Keratinocyte (primary cell): ENCODE measurements around the gene RLBP1. TPM values are rescaled to one million over a fixed set of nuclear protein-coding genes. Genes with fewer than 3 reads are reported as not detected.

Source experiments
- DNase-seq: peaks from one replicate; pipeline ENCODE4 v3.0.0-alpha.2; 2011; ENCODE audit warnings: low read depth, missing footprints, low spot score
- FAIRE-seq: peaks from 2 replicates; lab custom pipeline; 2011; peaks lifted over from hg19 to GRCh38; lab: Jason Lieb, UNC
- H2AFZ ChIP-seq: 2 replicates; pipeline ENCODE4 v1.6.0; 2012; ENCODE audit warnings: low read length, control low read depth, inconsistent platforms; ENCODE audit not compliant: control insufficient read depth
- H3K27ac ChIP-seq: 2 replicates; pipeline ENCODE4 v1.5.1; 2011; ENCODE audit warnings: low read length; ENCODE audit not compliant: control insufficient read depth, insufficient read depth
- H3K27me3 ChIP-seq: 3 replicates; pipeline ENCODE4 v1.6.0; 2011; ENCODE audit warnings: low read length; ENCODE audit not compliant: control insufficient read depth, insufficient read depth; ENCODE audit errors: extremely low read depth
- H3K36me3 ChIP-seq, 2 experiments: 2 replicates in 1 of 2; 3 replicates in 1 of 2; pipeline ENCODE4 v1.5.1; 2011; ENCODE audit warnings: low read length in 2 of 2, mild to moderate bottlenecking in 1 of 2; ENCODE audit not compliant: control insufficient read depth in 2 of 2, insufficient read depth in 2 of 2; ENCODE audit errors: extremely low read depth in 1 of 2
- H3K4me1 ChIP-seq: 3 replicates; pipeline ENCODE4 v1.5.1; 2011; ENCODE audit warnings: low read length; ENCODE audit not compliant: control insufficient read depth, insufficient read depth; ENCODE audit errors: extremely low read depth
- H3K4me2 ChIP-seq: 3 replicates; pipeline ENCODE4 v1.6.0; 2011; ENCODE audit warnings: low read depth, low read length; ENCODE audit not compliant: control insufficient read depth, insufficient read depth; ENCODE audit errors: extremely low read depth
- H3K4me3 ChIP-seq, 3 experiments: fragments of 200-600 bp in 1 of 3; sonication (generic) in 1 of 3; 2 replicates in 2 of 3; 3 replicates in 1 of 3; pipeline ENCODE4 v1.5.1; 2011 to 2016; ENCODE audit warnings: low read length in 3 of 3, mild to moderate bottlenecking in 3 of 3, control low read depth in 2 of 3, inconsistent platforms in 1 of 3, low read depth in 1 of 3, mixed read lengths in 1 of 3, mixed run types in 1 of 3, moderate library complexity in 1 of 3; ENCODE audit not compliant: control insufficient read depth in 2 of 3, insufficient read depth in 2 of 3; ENCODE audit errors: extremely low read depth in 1 of 3
- H3K79me2 ChIP-seq: 2 replicates; pipeline ENCODE4 v1.6.0; 2012; ENCODE audit warnings: low read length; ENCODE audit not compliant: control insufficient read depth, insufficient read depth
- H3K9ac ChIP-seq: 3 replicates; pipeline ENCODE4 v1.6.0; 2011; ENCODE audit warnings: low read length; ENCODE audit not compliant: control insufficient read depth, insufficient read depth; ENCODE audit errors: extremely low read depth
- H3K9me1 ChIP-seq: 3 replicates; pipeline ENCODE4 v1.6.0; 2011; ENCODE audit warnings: low read length; ENCODE audit not compliant: control insufficient read depth, insufficient read depth; ENCODE audit errors: extremely low read depth
- H3K9me3 ChIP-seq: 2 replicates; pipeline ENCODE4 v1.5.1; 2012; ENCODE audit warnings: low read depth, low read length; ENCODE audit not compliant: control insufficient read depth
- H4K20me1 ChIP-seq: 3 replicates; pipeline ENCODE4 v1.6.0; 2011; ENCODE audit warnings: low read length; ENCODE audit not compliant: control insufficient read depth, insufficient read depth; ENCODE audit errors: extremely low read depth
- EZH2 ChIP-seq: IDR thresholded peaks from one replicate; pipeline ENCODE4 v1.6.1; 2012; ENCODE audit warnings: inconsistent platforms, mild to moderate bottlenecking, low read length, moderate library complexity
- dilution Hi-C: fragments of 300-500 bp; cut with MboI; formaldehyde crosslinking; loops from one replicate; pipeline ENCODE4 v1.7.0; 2020; ENCODE audit warnings: low sequenced_read_pairs; ENCODE audit not compliant: extremely low pct_ligation_motif_present
- polyA plus RNA-seq, 5 experiments: library from polyadenylated mRNA; depleted of rRNA in 3 of 5; stranded (reverse) in 3 of 5; stranded (forward) in 1 of 5; unstranded in 1 of 5; fragments of >200 nt; gene quantifications; 1 replicate in 1 of 5; 2 replicates in 3 of 5; 3 replicates in 1 of 5; pipeline versions ENCODE4 v1.2.1 to v1.2.3, GENCODE V29; 2011 to 2012; ENCODE audit warnings: missing spikeins in 2 of 5, low read depth in 1 of 5, low replicate concordance in 1 of 5
- TF ChIP-seq, protein P1 (sequence below), 3 experiments: IDR thresholded peaks in 1 of 3; conservative IDR thresholded peaks in 1 of 3; optimal IDR thresholded peaks in 1 of 3; 2 replicates in 2 of 3; 3 replicates in 1 of 3; pipeline versions ENCODE3 to v1.5.1; 2011; ENCODE audit warnings: low read length in 3 of 3, mild to moderate bottlenecking in 3 of 3, moderate library complexity in 2 of 3, control low read depth in 1 of 3, inconsistent platforms in 1 of 3; ENCODE audit not compliant: insufficient read depth in 2 of 3; ENCODE audit errors: extremely low read depth in 1 of 3

Gene RLBP1
- polyA plus RNA-seq, 1 donor (not counting 4 experiments of a cell fraction or from before 2014, with no cell fraction given) = not detected

GRCh38 chr15:89215627-89216026 lies 5.8 kb downstream of the RLBP1 start:
- H3K9me1 ChIP-seq = no peaks in the 10 kb centered on the region
- H3K4me2 ChIP-seq = no peak overlapping the region
- H3K4me3 ChIP-seq = no peak overlapping the region
- peaks cover 16% of the 10 kb centered on the region for H3K27me3 ChIP-seq
- no peak for FAIRE-seq
- H3K79me2 ChIP-seq = no peaks in the 10 kb centered on the region
- H3K4me1 ChIP-seq = no peaks in the 10 kb centered on the region
- H3K36me3 ChIP-seq = no peaks in the 10 kb centered on the region
- no peak for DNase-seq
- H2AFZ ChIP-seq = no peak overlapping the region
- no peaks in the 10 kb centered on the region for H3K9me3 ChIP-seq
- no peak overlapping the region for H3K9ac ChIP-seq
- dilution Hi-C loops = no loop called here
- no peak for TF ChIP-seq EZH2
- TF ChIP-seq, protein P1, sequence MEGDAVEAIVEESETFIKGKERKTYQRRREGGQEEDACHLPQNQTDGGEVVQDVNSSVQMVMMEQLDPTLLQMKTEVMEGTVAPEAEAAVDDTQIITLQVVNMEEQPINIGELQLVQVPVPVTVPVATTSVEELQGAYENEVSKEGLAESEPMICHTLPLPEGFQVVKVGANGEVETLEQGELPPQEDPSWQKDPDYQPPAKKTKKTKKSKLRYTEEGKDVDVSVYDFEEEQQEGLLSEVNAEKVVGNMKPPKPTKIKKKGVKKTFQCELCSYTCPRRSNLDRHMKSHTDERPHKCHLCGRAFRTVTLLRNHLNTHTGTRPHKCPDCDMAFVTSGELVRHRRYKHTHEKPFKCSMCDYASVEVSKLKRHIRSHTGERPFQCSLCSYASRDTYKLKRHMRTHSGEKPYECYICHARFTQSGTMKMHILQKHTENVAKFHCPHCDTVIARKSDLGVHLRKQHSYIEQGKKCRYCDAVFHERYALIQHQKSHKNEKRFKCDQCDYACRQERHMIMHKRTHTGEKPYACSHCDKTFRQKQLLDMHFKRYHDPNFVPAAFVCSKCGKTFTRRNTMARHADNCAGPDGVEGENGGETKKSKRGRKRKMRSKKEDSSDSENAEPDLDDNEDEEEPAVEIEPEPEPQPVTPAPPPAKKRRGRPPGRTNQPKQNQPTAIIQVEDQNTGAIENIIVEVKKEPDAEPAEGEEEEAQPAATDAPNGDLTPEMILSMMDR (optimal IDR thresholded peaks at IDR 0.05 in 1 of 3, IDR thresholded peaks at IDR 0.05 in 1 of 3, conservative IDR thresholded peaks at IDR 0.05 in 1 of 3; ENCODE audit: extremely low read depth in 1 of 3, insufficient read depth in 2 of 3, low read length in 3 of 3) = no peak
- no peak overlapping the region for H3K27ac ChIP-seq
- H4K20me1 ChIP-seq = no peaks in the 10 kb centered on the region

- Histone ChIP-seq H3K9ac (no peak overlapping the region), H3K9me1 (no peaks in the 10 kb centered on the region), H3K4me3 (no peak overlapping the region), H3K4me2 (no peak overlapping the region), H3K9me3 (no peaks in the 10 kb centered on the region), H2AFZ (no peak overlapping the region), H3K79me2 (no peaks in the 10 kb centered on the region), H3K36me3 (no peaks in the 10 kb centered on the region), H4K20me1 (no peaks in the 10 kb centered on the region), H3K4me1 (no peaks in the 10 kb centered on the region), H3K27ac (no peak overlapping the region), H3K27me3 (peaks cover under 1% of the 10 kb centered on the region)
- FAIRE-seq (no peak), DNase-seq (no peak)
- no peak for TF ChIP-seq EZH2
- TF ChIP-seq, protein P1 (optimal IDR thresholded peaks at IDR 0.05 in 1 of 3, IDR thresholded peaks at IDR 0.05 in 1 of 3, conservative IDR thresholded peaks at IDR 0.05 in 1 of 3; ENCODE audit: extremely low read depth in 1 of 3, insufficient read depth in 2 of 3, low read length in 3 of 3) = no peak
- dilution Hi-C loops = no loop called here
These were observed 9.7 kb downstream of the RLBP1 start for GRCh38 chr15:89211678-89212170.
